HCT116 (cell line): Measurements from ENCODE around the gene SELENOM.

Experiments
- CEBPB ChIP-seq: IDR thresholded peaks from 2 replicates; pipeline ENCODE4 v1.6.1; 2012; ENCODE audit warnings: low read depth
- EGR1 ChIP-seq: IDR thresholded peaks from 2 replicates; pipeline ENCODE4 v1.6.1; 2012; ENCODE audit warnings: low read depth
- EZH2 ChIP-seq: fragments of 200-600 bp; sonication (generic); IDR thresholded peaks from 2 replicates; pipeline ENCODE4 v1.6.1; 2017; ENCODE audit warnings: antibody characterized with exemption, mixed run types
- FOSL1 ChIP-seq: IDR thresholded peaks from 2 replicates; pipeline ENCODE4 v1.6.1; 2012; ENCODE audit warnings: low read depth
- POLR2A ChIP-seq: IDR thresholded peaks from 2 replicates; pipeline ENCODE4 v1.7.0; 2011; ENCODE audit warnings: borderline replicate concordance; ENCODE audit not compliant: insufficient read depth, insufficient read length; ENCODE audit errors: extremely low read depth
- TF ChIP-seq, protein P1 (sequence below), 3 experiments: fragments of 200-600 bp in 1 of 3; sonication (generic) in 1 of 3; IDR thresholded peaks in 2 of 3; conservative IDR thresholded peaks in 1 of 3; 2 replicates each; pipeline ENCODE4 v1.5.1; 2012 to 2017; ENCODE audit warnings: low read depth in 2 of 3, low read length in 2 of 3, antibody characterized with exemption in 1 of 3, borderline replicate concordance in 1 of 3, control low read depth in 1 of 3, mild to moderate bottlenecking in 1 of 3, mixed read lengths in 1 of 3, mixed run types in 1 of 3, moderate library complexity in 1 of 3; ENCODE audit not compliant: insufficient read depth in 1 of 3
- TF ChIP-seq, protein P2 (sequence below): IDR thresholded peaks from 2 replicates; pipeline ENCODE4 v1.6.1; 2012; ENCODE audit warnings: low read depth

DNA sequence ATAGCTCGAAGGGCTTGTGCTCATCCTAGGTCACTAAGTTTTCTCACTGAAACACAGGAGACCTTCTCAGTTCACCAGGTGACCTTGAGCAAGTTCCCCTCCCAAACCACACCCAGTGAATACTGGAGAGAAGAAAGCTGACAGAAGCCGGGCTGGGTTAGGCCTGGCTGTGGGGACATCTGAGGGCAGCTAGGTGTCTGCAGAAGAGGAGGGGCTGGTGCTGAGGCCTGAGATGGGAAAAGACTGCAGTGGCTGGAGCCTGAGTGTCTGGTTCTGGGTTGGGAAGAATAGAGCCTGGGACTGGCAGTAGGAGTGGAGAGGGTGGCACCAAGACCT lies 14.8 kb upstream of the SELENOM start:
- TF ChIP-seq, protein P1, sequence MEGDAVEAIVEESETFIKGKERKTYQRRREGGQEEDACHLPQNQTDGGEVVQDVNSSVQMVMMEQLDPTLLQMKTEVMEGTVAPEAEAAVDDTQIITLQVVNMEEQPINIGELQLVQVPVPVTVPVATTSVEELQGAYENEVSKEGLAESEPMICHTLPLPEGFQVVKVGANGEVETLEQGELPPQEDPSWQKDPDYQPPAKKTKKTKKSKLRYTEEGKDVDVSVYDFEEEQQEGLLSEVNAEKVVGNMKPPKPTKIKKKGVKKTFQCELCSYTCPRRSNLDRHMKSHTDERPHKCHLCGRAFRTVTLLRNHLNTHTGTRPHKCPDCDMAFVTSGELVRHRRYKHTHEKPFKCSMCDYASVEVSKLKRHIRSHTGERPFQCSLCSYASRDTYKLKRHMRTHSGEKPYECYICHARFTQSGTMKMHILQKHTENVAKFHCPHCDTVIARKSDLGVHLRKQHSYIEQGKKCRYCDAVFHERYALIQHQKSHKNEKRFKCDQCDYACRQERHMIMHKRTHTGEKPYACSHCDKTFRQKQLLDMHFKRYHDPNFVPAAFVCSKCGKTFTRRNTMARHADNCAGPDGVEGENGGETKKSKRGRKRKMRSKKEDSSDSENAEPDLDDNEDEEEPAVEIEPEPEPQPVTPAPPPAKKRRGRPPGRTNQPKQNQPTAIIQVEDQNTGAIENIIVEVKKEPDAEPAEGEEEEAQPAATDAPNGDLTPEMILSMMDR (IDR thresholded peaks at IDR 0.05 in 2 of 3, conservative IDR thresholded peaks at IDR 0.05 in 1 of 3; ENCODE audit: borderline replicate concordance in 1 of 3, insufficient read depth in 1 of 3, low read depth in 2 of 3, low read length in 2 of 3): no peak
- TF ChIP-seq EZH2 (no peak), EGR1 (no peak), FOSL1 (no peak), POLR2A (no peak), CEBPB (no peak)
- TF ChIP-seq, protein P2, sequence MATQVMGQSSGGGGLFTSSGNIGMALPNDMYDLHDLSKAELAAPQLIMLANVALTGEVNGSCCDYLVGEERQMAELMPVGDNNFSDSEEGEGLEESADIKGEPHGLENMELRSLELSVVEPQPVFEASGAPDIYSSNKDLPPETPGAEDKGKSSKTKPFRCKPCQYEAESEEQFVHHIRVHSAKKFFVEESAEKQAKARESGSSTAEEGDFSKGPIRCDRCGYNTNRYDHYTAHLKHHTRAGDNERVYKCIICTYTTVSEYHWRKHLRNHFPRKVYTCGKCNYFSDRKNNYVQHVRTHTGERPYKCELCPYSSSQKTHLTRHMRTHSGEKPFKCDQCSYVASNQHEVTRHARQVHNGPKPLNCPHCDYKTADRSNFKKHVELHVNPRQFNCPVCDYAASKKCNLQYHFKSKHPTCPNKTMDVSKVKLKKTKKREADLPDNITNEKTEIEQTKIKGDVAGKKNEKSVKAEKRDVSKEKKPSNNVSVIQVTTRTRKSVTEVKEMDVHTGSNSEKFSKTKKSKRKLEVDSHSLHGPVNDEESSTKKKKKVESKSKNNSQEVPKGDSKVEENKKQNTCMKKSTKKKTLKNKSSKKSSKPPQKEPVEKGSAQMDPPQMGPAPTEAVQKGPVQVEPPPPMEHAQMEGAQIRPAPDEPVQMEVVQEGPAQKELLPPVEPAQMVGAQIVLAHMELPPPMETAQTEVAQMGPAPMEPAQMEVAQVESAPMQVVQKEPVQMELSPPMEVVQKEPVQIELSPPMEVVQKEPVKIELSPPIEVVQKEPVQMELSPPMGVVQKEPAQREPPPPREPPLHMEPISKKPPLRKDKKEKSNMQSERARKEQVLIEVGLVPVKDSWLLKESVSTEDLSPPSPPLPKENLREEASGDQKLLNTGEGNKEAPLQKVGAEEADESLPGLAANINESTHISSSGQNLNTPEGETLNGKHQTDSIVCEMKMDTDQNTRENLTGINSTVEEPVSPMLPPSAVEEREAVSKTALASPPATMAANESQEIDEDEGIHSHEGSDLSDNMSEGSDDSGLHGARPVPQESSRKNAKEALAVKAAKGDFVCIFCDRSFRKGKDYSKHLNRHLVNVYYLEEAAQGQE: no peak
